Breast epithelium (tissue), 4 donors: Measurements from ENCODE around the gene AP2A1. TPM values are rescaled to one million over a fixed set of nuclear protein-coding genes. Genes with fewer than 3 reads are reported as not detected.

Experiments
- DNase-seq, 2 donors: peaks; one replicate each; pipeline ENCODE4 v3.0.0-alpha.2; 2019; ENCODE audit warnings: low spot score in 2 of 2
- H3K27ac ChIP-seq, 2 donors: fragments of 200-600 bp; sonication (generic) in 1 of 2; one replicate each; pipeline ENCODE4 v1.5.1; 2016 to 2019; ENCODE audit warnings: mild to moderate bottlenecking in 1 of 2
- H3K27me3 ChIP-seq, 2 donors: fragments of 200-600 bp; sonication (generic) in 1 of 2; one replicate each; pipeline versions ENCODE4 v1.5.1 to v1.6.0; 2017 to 2019; ENCODE audit warnings: control low read depth in 1 of 2, mild to moderate bottlenecking in 1 of 2
- H3K36me3 ChIP-seq: fragments of 200-600 bp; one replicate; pipeline ENCODE4 v1.5.1; 2019
- H3K4me1 ChIP-seq, 2 donors: fragments of 200-600 bp; sonication (generic); one replicate each; pipeline ENCODE4 v1.5.1; 2016 to 2019; ENCODE audit warnings: control low read depth in 1 of 2
- H3K4me3 ChIP-seq, 3 donors: fragments of 200-600 bp; sonication (generic); 1 replicate in 2 of 3; 2 replicates in 1 of 3; pipeline ENCODE4 v1.5.1; 2016 to 2019; ENCODE audit warnings: mild to moderate bottlenecking in 3 of 3, moderate library complexity in 2 of 3
- H3K9me3 ChIP-seq, 2 donors: fragments of 200-600 bp; sonication (generic) in 1 of 2; one replicate each; pipeline ENCODE4 v1.5.1; 2016 to 2019; ENCODE audit warnings: control low read depth in 1 of 2
- POLR2A ChIP-seq: fragments of 450-650 bp; IDR thresholded peaks from one replicate; pipeline ENCODE4 v1.6.1; 2016; ENCODE audit warnings: antibody characterized with exemption, mild to moderate bottlenecking, moderate library complexity
- POLR2AphosphoS5 ChIP-seq, 3 donors: sonication (generic); formaldehyde crosslinking; IDR thresholded peaks; one replicate each; pipeline ENCODE4 v1.6.1; 2017; ENCODE audit warnings: antibody characterized with exemption in 3 of 3
- intact Hi-C: fragments of 100-400 bp; cut with DNase I; formaldehyde crosslinking; loops from one replicate; pipeline ENCODE4 v1.15.1; 2023; ENCODE audit warnings: low total_unique reads
- total RNA-seq, 3 donors: library from RNA; depleted of rRNA; stranded (reverse); fragments of >200 nt; gene quantifications; one replicate each; pipeline ENCODE4 v1.1.0, GENCODE V29; 2016
- TF ChIP-seq, protein P1 (sequence below), 3 donors: fragments of 450-650 bp; IDR thresholded peaks; one replicate each; pipeline ENCODE4 v1.5.1; 2016 to 2017; ENCODE audit warnings: antibody characterized with exemption in 3 of 3, mild to moderate bottlenecking in 3 of 3, moderate library complexity in 3 of 3

Gene AP2A1
- total RNA-seq, 3 donors from 2014 or later = 42.1 to 71.0 (median 59.3) TPM

DNA sequence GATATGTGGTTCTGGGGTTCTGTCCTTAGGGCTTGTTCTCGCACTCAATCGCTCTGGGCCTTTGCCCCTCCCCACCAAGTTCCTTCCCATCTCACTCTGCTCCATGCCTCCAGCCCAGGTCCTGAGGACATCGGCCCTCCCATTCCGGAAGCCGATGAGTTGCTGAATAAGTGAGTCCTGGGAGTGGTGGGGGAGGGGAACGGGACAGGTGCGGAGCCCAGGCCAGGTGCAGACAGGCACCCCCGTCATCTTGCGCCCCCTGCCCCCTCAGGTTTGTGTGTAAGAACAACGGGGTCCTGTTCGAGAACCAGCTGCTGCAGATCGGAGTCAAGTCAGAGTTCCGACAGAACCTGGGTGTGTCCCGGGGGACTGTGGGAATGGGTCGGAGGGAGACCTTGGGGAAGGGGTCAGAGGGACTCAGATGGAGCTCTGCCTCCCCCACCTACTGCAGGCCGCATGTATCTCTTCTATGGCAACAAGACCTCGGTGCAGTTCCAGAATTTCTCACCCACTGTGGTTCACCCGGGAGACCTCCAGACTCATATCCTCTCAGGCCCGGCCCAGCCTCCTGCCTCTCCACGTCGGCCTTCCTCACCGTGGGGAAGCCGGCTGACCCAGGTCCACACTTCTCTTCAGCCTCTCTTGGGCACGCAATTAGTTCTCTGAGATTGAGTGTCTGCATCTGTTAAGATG lies 36.2 kb downstream of the AP2A1 start:
- DNase-seq = no peak
- Histone ChIP-seq H3K4me1 (no peaks in the 10 kb centered on the region), H3K4me3 (peak overlapping the region; percentile 45 to 68 (median 51)), H3K36me3 (no peaks in the 10 kb centered on the region), H3K9me3 (no peaks in the 10 kb centered on the region), H3K27ac (peak overlapping the region; percentile 67 to 88), H3K27me3 (no peaks in the 10 kb centered on the region)
- intact Hi-C loops = no loop called here
- TF ChIP-seq POLR2AphosphoS5 (IDR thresholded peaks at IDR 0.05) (no peak), POLR2A (no peak)
- TF ChIP-seq, protein P1, sequence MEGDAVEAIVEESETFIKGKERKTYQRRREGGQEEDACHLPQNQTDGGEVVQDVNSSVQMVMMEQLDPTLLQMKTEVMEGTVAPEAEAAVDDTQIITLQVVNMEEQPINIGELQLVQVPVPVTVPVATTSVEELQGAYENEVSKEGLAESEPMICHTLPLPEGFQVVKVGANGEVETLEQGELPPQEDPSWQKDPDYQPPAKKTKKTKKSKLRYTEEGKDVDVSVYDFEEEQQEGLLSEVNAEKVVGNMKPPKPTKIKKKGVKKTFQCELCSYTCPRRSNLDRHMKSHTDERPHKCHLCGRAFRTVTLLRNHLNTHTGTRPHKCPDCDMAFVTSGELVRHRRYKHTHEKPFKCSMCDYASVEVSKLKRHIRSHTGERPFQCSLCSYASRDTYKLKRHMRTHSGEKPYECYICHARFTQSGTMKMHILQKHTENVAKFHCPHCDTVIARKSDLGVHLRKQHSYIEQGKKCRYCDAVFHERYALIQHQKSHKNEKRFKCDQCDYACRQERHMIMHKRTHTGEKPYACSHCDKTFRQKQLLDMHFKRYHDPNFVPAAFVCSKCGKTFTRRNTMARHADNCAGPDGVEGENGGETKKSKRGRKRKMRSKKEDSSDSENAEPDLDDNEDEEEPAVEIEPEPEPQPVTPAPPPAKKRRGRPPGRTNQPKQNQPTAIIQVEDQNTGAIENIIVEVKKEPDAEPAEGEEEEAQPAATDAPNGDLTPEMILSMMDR (IDR thresholded peaks at IDR 0.05) = no peak

DNA sequence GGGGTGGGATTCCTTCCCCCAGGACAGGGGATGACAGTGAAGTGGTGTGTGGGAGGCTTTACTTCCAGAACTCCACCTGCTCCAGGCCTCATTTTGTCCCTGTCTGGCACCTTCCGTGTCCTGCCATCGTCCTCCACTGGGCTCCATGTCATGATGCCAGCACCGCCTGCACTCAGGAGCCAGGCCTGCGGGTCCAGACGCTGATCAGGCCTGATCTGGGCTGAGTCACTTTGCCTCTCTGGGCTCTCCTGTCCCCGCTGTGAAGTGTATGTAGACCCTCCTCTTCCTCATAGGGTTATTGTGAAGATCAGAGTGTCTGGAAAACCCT lies 36.7 kb downstream of the AP2A1 start:
- Histone ChIP-seq H3K4me1 (peaks cover 0 to 3% of the 10 kb centered on the region in 2 donors), H3K27ac (peak overlapping the region in 1 of 2 donors; percentile 25), H3K27me3 (no peaks in the 10 kb centered on the region), H3K4me3 (no peak overlapping the region), H3K36me3 (no peaks in the 10 kb centered on the region), H3K9me3 (no peaks in the 10 kb centered on the region)
- TF ChIP-seq, protein P1 (IDR thresholded peaks at IDR 0.05) = no peak
- TF ChIP-seq POLR2A (no peak), POLR2AphosphoS5 (IDR thresholded peaks at IDR 0.05) (no peak)
- no peak for DNase-seq
- intact Hi-C loops = no loop called here

DNA sequence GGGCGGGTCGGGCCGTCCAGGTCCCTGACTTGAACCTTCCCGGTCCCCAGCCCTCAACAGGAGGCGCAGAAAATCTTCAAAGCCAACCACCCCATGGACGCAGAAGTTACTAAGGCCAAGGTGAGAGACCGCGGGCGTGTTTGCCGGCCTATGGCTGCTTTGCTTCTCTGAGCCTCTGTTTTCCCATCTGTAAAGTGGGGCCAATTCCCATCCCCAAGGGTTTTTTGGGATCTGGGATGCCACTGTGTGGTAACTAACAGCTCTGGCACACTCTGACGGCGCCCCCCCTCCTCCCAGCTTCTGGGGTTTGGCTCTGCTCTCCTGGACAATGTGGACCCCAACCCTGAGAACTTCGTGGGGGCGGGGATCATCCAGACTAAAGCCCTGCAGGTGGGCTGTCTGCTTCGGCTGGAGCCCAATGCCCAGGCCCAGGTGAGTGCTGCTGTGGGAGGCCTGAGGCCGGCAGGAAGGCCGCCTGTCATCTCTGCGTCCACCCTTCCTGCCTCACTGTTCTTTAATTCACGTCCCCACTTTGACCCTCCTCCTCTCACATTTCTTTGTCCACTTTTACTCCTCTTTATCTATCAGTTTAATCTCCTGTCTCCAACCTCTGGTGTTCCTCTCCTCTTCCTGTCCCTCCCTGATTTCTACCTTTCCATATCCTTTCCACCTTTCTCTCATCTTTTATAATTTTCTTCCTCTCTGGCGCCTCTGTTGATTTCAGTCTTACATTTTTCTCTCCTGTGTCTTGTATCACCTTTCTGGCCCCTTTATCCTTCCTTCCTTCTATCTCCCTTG lies 39.2 kb downstream of the AP2A1 start:
- H3K27me3 ChIP-seq = no peaks in the 10 kb centered on the region
- H3K4me1 ChIP-seq = peaks cover 7% of the 10 kb centered on the region in 2 donors
- H3K9me3 ChIP-seq = no peaks in the 10 kb centered on the region
- TF ChIP-seq POLR2A = no peak
- TF ChIP-seq, protein P1 (IDR thresholded peaks at IDR 0.05) = no peak
- no peak for TF ChIP-seq POLR2AphosphoS5 (IDR thresholded peaks at IDR 0.05)
- H3K36me3 ChIP-seq = no peaks in the 10 kb centered on the region
- intact Hi-C loops = no loop called here
- no peak overlapping the region for H3K27ac ChIP-seq
- DNase-seq = no peak
- no peak overlapping the region for H3K4me3 ChIP-seq

DNA sequence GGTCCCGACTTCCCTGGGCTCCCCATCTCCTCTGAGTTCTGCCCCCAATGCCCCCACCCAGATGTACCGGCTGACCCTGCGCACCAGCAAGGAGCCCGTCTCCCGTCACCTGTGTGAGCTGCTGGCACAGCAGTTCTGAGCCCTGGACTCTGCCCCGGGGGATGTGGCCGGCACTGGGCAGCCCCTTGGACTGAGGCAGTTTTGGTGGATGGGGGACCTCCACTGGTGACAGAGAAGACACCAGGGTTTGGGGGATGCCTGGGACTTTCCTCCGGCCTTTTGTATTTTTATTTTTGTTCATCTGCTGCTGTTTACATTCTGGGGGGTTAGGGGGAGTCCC lies 39.8 kb downstream of the AP2A1 start:
- Histone ChIP-seq H3K4me3 (no peak overlapping the region), H3K27ac (no peak overlapping the region), H3K4me1 (peaks cover 7% of the 10 kb centered on the region in 2 donors), H3K36me3 (no peaks in the 10 kb centered on the region), H3K27me3 (no peaks in the 10 kb centered on the region), H3K9me3 (no peaks in the 10 kb centered on the region)
- no peak for DNase-seq
- intact Hi-C loops = no loop called here
- no peak for TF ChIP-seq POLR2AphosphoS5 (IDR thresholded peaks at IDR 0.05)
- TF ChIP-seq, protein P1 (IDR thresholded peaks at IDR 0.05) = no peak
- TF ChIP-seq POLR2A = no peak
